Measurements from ENCODE around the gene EXT2. TPM values are rescaled to one million over a fixed set of nuclear protein-coding genes. Genes with fewer than 3 reads are reported as not detected.

Gene EXT2
- total and polyA plus RNA-seq, 2 of the 13 experiments (the other 11 are each of a cell fraction or from before 2014, with no cell fraction given) = 61.5 to 68.7 TPM

GRCh38 chr11:44095506-44096359 lies at the start of gene EXT2 (continued):
- no peak for TF ChIP-seq ZNF275 (CRISPR knock-in tag; IDR thresholded peaks at IDR 0.05; ENCODE audit: borderline replicate concordance)
- 0 out of 2 replicates have a peak, but pooled peaks have one; percentile 38 for TF ChIP-seq ZNF776 (CRISPR knock-in tag; IDR thresholded peaks at IDR 0.05)
- TF ChIP-seq ZNF646 (CRISPR knock-in tag; IDR thresholded peaks at IDR 0.05) = no peak
- no peak for TF ChIP-seq ZBTB2 (CRISPR knock-in tag; IDR thresholded peaks at IDR 0.05; ENCODE audit: low read depth)
- TF ChIP-seq PPARG (CRISPR knock-in tag; conservative IDR thresholded peaks at IDR 0.05) = no peak
- no peak; the same call in 1 of the 2 replicates for TF ChIP-seq AHDC1 (CRISPR knock-in tag; IDR thresholded peaks at IDR 0.05; ENCODE audit: borderline replicate concordance)
- TF ChIP-seq NFKB2 (CRISPR knock-in tag; IDR thresholded peaks at IDR 0.05; ENCODE audit: borderline replicate concordance) = peak; percentile 38; the same call in 1 of the 2 replicates
- TF ChIP-seq DNMT1 (CRISPR knock-in tag; IDR thresholded peaks at IDR 0.05) = no peak
- TF ChIP-seq SRSF9 (IDR thresholded peaks at IDR 0.05; ENCODE audit: borderline replicate concordance, insufficient read depth, low read depth, low read length, poor library complexity, severe bottlenecking) = no peak
- no peak for TF ChIP-seq SOX6 (IDR thresholded peaks at IDR 0.05)
- TF ChIP-seq SOX6 (CRISPR knock-in tag; IDR thresholded peaks at IDR 0.05) = no peak
- TF ChIP-seq SP140L (CRISPR knock-in tag; IDR thresholded peaks at IDR 0.05; ENCODE audit: borderline replicate concordance) = no peak
- TF ChIP-seq MED1 (CRISPR knock-in tag; IDR thresholded peaks at IDR 0.05) = no peak
